HepG2 (cell line): Measurements from ENCODE around the gene CFAP46. TPM values are rescaled to one million over a fixed set of nuclear protein-coding genes. Genes with fewer than 3 reads are reported as not detected.
A peak's percentile ranks its signal among the peaks of the same experiment; 100 is the strongest.

Experiments used
- ATAC-seq: fragments of 200-7000 bp; cut with Tn5 transposase; 3 replicates; pipeline ENCODE4 v1.9.1; 2020; ENCODE audit warnings: mild to moderate bottlenecking, moderate library complexity
- BruUV-seq: library from RNA; stranded (reverse); fragments of 400-500 nt; replicated peaks from 2 replicates; lab custom pipeline; 2021; lab: Mats Ljungman, UMichigan
- CTCF ChIA-PET: fragments of 300-600 bp; formaldehyde crosslinking; extraction: SDS; loops from one replicate; lab custom pipeline; 2021; ENCODE audit warnings: low total read pairs, inconsistent platforms, low intra/inter-chr PET ratio; lab: Yijun Ruan, JAX
- POLR2A ChIA-PET: fragments of 350-600 bp; sonication (Branson Sonifier 250); formaldehyde crosslinking; loops from one replicate; lab custom pipeline; 2020; ENCODE audit warnings: antibody characterized with exemption, inconsistent platforms; lab: Yijun Ruan, JAX
- DNase-seq: peaks from one replicate; pipeline ENCODE4 v3.0.0-alpha.2; 2015; ENCODE audit warnings: low spot score
- FAIRE-seq: peaks from 3 replicates; lab custom pipeline; 2011; peaks lifted over from hg19 to GRCh38; lab: Jason Lieb, UNC
- H2AFZ ChIP-seq: one replicate; pipeline ENCODE4 v1.6.1; 2011; ENCODE audit warnings: low read length, inconsistent platforms
- H3K27ac ChIP-seq: fragments of 300-600 bp; 3 replicates; pipeline ENCODE4 v1.8.0; 2011; ENCODE audit warnings: mixed run types, mild to moderate bottlenecking, mixed read lengths, low read length, inconsistent platforms; ENCODE audit not compliant: insufficient read depth; ENCODE audit errors: extremely low read length
- H3K27me3 ChIP-seq, 2 experiments: fragments of 200-600 bp in 1 of 2; 2 replicates in 1 of 2; 3 replicates in 1 of 2; pipeline versions ENCODE4 v1.6.0 to v1.8.0; 2011; ENCODE audit warnings: low read length in 2 of 2, mild to moderate bottlenecking in 2 of 2, moderate library complexity in 2 of 2, inconsistent platforms in 1 of 2; ENCODE audit not compliant: insufficient read depth in 2 of 2, control insufficient read depth in 1 of 2
- H3K36me3 ChIP-seq, 2 experiments: fragments of 200-600 bp in 1 of 2; replicated peaks in 1 of 2; 2 replicates in 1 of 2; 3 replicates in 1 of 2; pipeline versions ENCODE4 v1.5.1 to v1.8.0; 2011; ENCODE audit warnings: low read length in 2 of 2, inconsistent platforms in 1 of 2; ENCODE audit not compliant: insufficient read depth in 2 of 2, control insufficient read depth in 1 of 2
- H3K4me1 ChIP-seq: 2 replicates; pipeline ENCODE4 v1.5.1; 2012; ENCODE audit warnings: low read length, inconsistent platforms; ENCODE audit not compliant: insufficient read depth
- H3K4me2 ChIP-seq: 2 replicates; pipeline ENCODE4 v1.6.0; 2011; ENCODE audit warnings: low read depth, low read length, inconsistent platforms
- H3K4me3 ChIP-seq, 3 experiments: fragments of 200-600 bp in 1 of 3; sonication (generic), shearing (Covaris generic) in 1 of 3; replicated peaks in 1 of 3; 2 replicates each; pipeline ENCODE4 v1.5.1; 2011 to 2016; ENCODE audit warnings: low read length in 3 of 3, inconsistent platforms in 2 of 3, low read depth in 2 of 3, mild to moderate bottlenecking in 2 of 3, control low read depth in 1 of 3, mixed read lengths in 1 of 3; ENCODE audit not compliant: insufficient read depth in 1 of 3
- H3K79me2 ChIP-seq: one replicate; pipeline ENCODE4 v1.6.1; 2011; ENCODE audit warnings: low read length, inconsistent platforms; ENCODE audit not compliant: insufficient read depth
- H3K9ac ChIP-seq: 2 replicates; pipeline ENCODE4 v1.6.0; 2011; ENCODE audit warnings: mild to moderate bottlenecking, low read depth, low read length, inconsistent platforms; ENCODE audit not compliant: insufficient read depth
- H3K9me3 ChIP-seq: 2 replicates; pipeline ENCODE4 v1.5.1; 2012; ENCODE audit warnings: mild to moderate bottlenecking, low read length
- H4K20me1 ChIP-seq: 2 replicates; pipeline ENCODE4 v1.6.0; 2011; ENCODE audit warnings: inconsistent platforms, mild to moderate bottlenecking, low read length, moderate library complexity; ENCODE audit not compliant: insufficient read depth
- CC2D1A ChIP-seq: sonication (generic); formaldehyde crosslinking; IDR thresholded peaks from 2 replicates; pipeline ENCODE4 v1.8.1; 2023; ENCODE audit warnings: mild to moderate bottlenecking, missing genetic modification reagents
- ELF1 ChIP-seq: sonication (generic); formaldehyde crosslinking; IDR thresholded peaks from 2 replicates; pipeline ENCODE4 v1.4.0; 2020; ENCODE audit warnings: missing genetic modification reagents
- ZNF496 ChIP-seq: sonication (generic); formaldehyde crosslinking; IDR thresholded peaks from 2 replicates; pipeline ENCODE4 v1.8.1; 2023; ENCODE audit warnings: mild to moderate bottlenecking, moderate library complexity, missing genetic modification reagents; ENCODE audit not compliant: insufficient replicate concordance
- WGBS: methylation state at CpG from one replicate; pipeline ENCODE4 v1.1.6; 2017; ENCODE audit warnings: low lambda C conversion rate; 5-methylcytosine and 5-hydroxymethylcytosine counted together
- in situ Hi-C: cut with HindIII; loops from 2 replicates; pipeline ENCODE4 v1.10.0; 2017; ENCODE audit warnings: low pct_unique_long_range_greater_than_20kb; ENCODE audit not compliant: extremely low pct_ligation_motif_present
- intact Hi-C: fragments of 100-400 bp; cut with micrococcal nuclease; formaldehyde crosslinking; loops from one replicate; pipeline ENCODE4 v1.10.0; 2022; ENCODE audit not compliant: unreplicated experiment
- polyA plus RNA-seq, 8 experiments: library from polyadenylated mRNA; depleted of rRNA in 3 of 8; stranded (reverse) in 7 of 8; unstranded in 1 of 8; fragments of >200 nt; fragmentation: Illumina TruSeq in 4 of 8; extraction: Trizol in 4 of 8; gene quantifications; 2 replicates each; pipeline versions ENCODE4 v1.2.1 to v1.2.3, GENCODE V29; 2011 to 2016; ENCODE audit warnings: low read depth in 4 of 8, missing spikeins in 1 of 8, mixed read lengths in 1 of 8; ENCODE audit not compliant: insufficient read depth in 1 of 8
- total RNA-seq, 5 experiments: library from RNA; depleted of rRNA; stranded (reverse); fragments of >200 nt; fragmentation: Illumina TruSeq; extraction: Trizol; gene quantifications; 2 replicates each; pipeline ENCODE4 v1.2.3, GENCODE V29; 2016; ENCODE audit warnings: low read depth in 1 of 5
- TF ChIP-seq, protein P1 (sequence below): sonication (generic); formaldehyde crosslinking; IDR thresholded peaks from 2 replicates; pipeline ENCODE4 v1.5.0; 2020; ENCODE audit warnings: mild to moderate bottlenecking, missing genetic modification reagents, moderate library complexity

The CFAP46 gene
- total and polyA plus RNA-seq, 2 of the 13 experiments (the other 11 are each of a cell fraction or from before 2014, with no cell fraction given), result 0.24 to 0.84 TPM

DNA sequence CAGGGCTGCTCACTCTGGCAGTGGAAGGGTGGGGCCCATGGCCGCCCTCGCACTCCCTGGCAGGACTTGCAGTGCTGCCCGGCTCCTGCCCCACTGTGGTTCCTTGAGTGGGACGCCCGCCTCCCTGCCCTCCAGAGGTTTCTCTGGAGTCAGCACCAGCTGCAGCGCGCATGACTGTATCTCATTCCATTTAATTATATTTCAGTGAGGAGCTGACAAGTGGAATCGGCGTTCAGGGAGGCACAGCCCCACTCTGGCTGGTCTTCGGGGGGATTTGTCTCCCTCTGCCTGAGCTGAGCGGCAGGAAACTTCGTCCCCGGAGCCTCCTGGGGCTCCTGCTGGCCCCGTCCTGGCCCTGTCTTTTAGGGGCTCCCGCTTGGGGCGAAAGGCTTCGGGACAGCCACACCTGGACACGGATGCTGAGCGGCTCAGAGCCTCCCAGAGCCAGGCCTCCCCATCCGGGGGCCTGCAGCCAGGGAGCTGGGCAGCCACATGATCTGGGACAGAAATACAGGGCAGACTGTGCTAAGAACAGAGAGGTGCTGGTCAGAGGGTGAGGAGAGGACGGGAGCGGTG is 81.2 kb downstream of the CFAP46 start:
- H3K9me3 ChIP-seq, result no peaks in the 10 kb centered on the region
- CTCF ChIA-PET, result no interaction called here
- no peaks in the 10 kb centered on the region for H3K79me2 ChIP-seq
- in situ Hi-C loops, result no loop called here
- DNase-seq, result no peak
- no peak overlapping the region for H3K9ac ChIP-seq
- no peaks in the 10 kb centered on the region for H3K36me3 ChIP-seq
- POLR2A ChIA-PET, result no interaction called here
- TF ChIP-seq ELF1 (CRISPR knock-in tag) (no peak), CC2D1A (CRISPR knock-in tag) (no peak)
- TF ChIP-seq, all 625 proteins: peak for 0
- Histone ChIP-seq H3K4me3 (no peak overlapping the region), H3K4me1 (peaks cover 12% of the 10 kb centered on the region), H4K20me1 (no peaks in the 10 kb centered on the region), H3K4me2 (no peak overlapping the region), H3K27ac (no peak overlapping the region), H3K27me3 (peaks cover 6 to 22% of the 10 kb centered on the region in 2 experiments; a peak in 3 of 5 replicates), H2AFZ (no peak overlapping the region)
- 48% methylated on average over 13 of the region's 22 CpGs for WGBS
- intact Hi-C loops, result no loop called here
- FAIRE-seq, result no peak
- no TSS peak for BruUV-seq
- no peak for ATAC-seq

DNA sequence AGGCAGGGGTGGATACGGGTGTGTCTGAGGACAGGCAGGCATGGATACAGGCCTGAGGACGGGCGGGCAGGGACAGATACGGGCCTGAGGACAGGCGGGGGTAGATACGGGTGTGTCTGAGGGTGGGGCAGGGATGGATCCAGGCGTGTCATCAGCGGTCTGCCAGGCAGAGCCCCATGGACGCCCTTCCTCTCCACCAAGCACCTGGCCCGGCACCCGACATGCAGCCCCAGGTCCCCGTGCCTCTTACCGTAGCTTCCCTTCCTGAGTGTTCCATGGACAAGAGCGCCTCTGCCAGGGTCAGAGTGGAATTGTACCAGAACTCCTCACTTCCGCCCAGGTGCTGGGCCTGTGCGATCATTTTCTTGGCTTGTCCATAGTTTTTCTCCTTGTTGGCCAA is 81.8 kb downstream of the CFAP46 start:
- POLR2A ChIA-PET, result no interaction called here
- no peak for FAIRE-seq

More for the DNA sequence above, 81.8 kb downstream of the CFAP46 start:
- 41% methylated on average over 9 of the region's 16 CpGs for WGBS
- Histone ChIP-seq H3K4me2 (no peak overlapping the region), H3K4me3 (no peak overlapping the region), H3K9ac (no peak overlapping the region), H4K20me1 (no peaks in the 10 kb centered on the region)
- TF ChIP-seq, protein P1, sequence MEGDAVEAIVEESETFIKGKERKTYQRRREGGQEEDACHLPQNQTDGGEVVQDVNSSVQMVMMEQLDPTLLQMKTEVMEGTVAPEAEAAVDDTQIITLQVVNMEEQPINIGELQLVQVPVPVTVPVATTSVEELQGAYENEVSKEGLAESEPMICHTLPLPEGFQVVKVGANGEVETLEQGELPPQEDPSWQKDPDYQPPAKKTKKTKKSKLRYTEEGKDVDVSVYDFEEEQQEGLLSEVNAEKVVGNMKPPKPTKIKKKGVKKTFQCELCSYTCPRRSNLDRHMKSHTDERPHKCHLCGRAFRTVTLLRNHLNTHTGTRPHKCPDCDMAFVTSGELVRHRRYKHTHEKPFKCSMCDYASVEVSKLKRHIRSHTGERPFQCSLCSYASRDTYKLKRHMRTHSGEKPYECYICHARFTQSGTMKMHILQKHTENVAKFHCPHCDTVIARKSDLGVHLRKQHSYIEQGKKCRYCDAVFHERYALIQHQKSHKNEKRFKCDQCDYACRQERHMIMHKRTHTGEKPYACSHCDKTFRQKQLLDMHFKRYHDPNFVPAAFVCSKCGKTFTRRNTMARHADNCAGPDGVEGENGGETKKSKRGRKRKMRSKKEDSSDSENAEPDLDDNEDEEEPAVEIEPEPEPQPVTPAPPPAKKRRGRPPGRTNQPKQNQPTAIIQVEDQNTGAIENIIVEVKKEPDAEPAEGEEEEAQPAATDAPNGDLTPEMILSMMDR (CRISPR knock-in tag), result 0 out of 2 replicates have a peak, but pooled peaks have one; percentile 9
- TF ChIP-seq ZNF496 (CRISPR knock-in tag), result no peak
- TF ChIP-seq, all 625 proteins: peak for 1
- ATAC-seq, result no peak
- in situ Hi-C loops, result no loop called here
- Histone ChIP-seq H3K27me3 (peaks cover 6 to 21% of the 10 kb centered on the region in 2 experiments; a peak in 3 of 5 replicates), H3K4me1 (peaks cover 12% of the 10 kb centered on the region), H3K36me3 (no peaks in the 10 kb centered on the region), H3K9me3 (no peaks in the 10 kb centered on the region), H2AFZ (no peak overlapping the region), H3K79me2 (no peaks in the 10 kb centered on the region), H3K27ac (no peak overlapping the region)
- CTCF ChIA-PET, result no interaction called here
- DNase-seq, result no peak
- intact Hi-C loops, result no loop called here
- BruUV-seq, result no TSS peak
